ENCODE data around the gene THAP12.

The THAP12 gene

DNA sequence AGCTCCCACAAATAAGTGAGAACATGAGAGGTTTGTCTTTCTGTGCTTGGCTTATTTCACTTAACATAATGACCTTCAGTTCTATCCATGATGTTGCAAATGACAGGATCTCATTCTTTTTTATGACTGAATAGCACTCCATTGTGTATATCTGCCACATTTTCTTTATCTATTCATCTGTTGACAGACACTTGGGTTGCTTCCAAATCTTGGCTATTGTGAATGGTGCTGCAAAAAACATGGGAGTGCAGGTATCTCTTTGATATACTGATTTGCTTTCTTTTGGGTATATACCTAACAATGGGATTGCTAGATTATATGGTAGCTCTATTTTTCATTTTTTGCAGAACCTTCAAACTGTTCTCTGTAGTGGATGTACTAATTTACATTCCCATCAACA is 13.5 kb upstream of the THAP12 start:
- DNase-seq, result no peak
- TF ChIP-seq GATA1 (IDR thresholded peaks at IDR 0.05; ENCODE audit: low read depth, low read length) (no peak), POLR2A (IDR thresholded peaks at IDR 0.05; ENCODE audit: low read length) (no peak)

DNA sequence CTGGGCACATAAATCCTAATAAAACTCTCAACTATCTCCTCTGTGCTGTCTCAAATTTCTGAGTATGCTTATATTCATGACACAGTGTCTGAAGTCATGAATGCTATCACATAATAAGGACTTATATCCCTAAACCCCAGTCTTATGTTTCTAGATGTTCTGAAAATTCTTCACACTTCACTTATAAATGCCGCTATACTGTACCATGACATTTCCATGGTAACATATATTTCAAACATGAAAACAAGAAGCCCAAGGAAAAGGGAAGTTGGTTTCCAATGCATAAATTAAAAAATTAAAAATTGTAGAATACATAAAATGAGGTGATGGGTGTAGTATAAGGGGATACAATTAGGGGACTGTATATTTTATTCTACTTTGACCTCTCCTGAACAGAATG is 11.9 kb upstream of the THAP12 start:
- DNase-seq, result no peak
- TF ChIP-seq POLR2A (IDR thresholded peaks at IDR 0.05; ENCODE audit: low read length) (no peak), GATA1 (IDR thresholded peaks at IDR 0.05; ENCODE audit: low read depth, low read length) (no peak)

DNA sequence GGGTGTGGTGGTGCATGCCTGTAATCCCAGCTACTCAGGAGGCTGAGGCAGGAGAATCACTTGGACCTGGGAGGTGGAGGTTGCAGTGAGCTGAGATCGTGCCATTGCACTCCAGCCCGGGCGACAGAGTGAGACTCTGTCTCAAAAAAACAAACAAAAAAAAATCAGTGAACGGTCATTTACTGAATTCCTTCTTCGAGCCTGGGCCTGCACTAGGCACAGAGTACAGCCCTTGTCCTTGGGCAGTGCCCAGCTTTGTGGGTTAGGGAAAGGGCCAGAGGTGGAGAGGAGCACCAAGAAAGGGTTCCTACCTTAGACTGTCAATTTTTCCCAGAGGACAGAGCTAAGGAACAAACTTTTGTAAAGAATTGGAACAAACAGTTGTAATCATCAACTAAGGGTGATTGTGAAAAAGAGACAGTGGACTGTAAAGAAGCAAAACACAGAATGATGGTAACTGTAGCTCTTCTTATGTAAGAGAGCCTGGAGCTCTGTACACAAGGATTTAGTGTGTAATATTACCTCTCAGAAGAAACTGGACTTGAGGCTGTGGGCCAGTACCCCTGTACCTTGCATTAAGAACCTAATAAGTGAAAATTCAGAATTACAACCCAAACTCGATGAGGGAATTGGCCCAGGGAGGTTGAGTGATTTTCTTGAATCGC is 11.0 kb upstream of the THAP12 start:
- no peak for DNase-seq
- TF ChIP-seq GATA1 (IDR thresholded peaks at IDR 0.05; ENCODE audit: low read depth, low read length) (no peak), POLR2A (IDR thresholded peaks at IDR 0.05; ENCODE audit: low read length) (no peak)

DNA sequence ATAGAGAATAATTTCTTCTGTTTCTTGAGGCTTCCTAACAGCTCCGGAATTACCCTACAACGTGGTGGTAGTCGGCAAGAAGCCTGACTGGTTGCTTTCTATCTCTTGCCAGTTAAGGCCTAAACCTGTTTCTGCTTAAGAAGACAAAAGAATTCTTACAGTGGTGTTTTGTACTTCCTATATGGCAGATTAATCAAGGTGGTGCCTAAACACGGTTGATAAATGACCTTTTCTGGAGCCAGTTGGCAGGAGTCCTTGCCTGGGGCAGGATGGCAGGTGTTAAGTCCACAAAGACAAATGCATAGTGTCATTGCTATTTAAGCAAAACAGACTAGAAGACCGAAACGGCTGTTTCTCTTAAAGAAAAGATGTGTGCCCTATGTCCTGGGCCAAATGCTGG is 10.1 kb upstream of the THAP12 start:
- TF ChIP-seq POLR2A (IDR thresholded peaks at IDR 0.05; ENCODE audit: low read length) (no peak), GATA1 (IDR thresholded peaks at IDR 0.05; ENCODE audit: low read depth, low read length) (no peak)
- DNase-seq, result no peak

DNA sequence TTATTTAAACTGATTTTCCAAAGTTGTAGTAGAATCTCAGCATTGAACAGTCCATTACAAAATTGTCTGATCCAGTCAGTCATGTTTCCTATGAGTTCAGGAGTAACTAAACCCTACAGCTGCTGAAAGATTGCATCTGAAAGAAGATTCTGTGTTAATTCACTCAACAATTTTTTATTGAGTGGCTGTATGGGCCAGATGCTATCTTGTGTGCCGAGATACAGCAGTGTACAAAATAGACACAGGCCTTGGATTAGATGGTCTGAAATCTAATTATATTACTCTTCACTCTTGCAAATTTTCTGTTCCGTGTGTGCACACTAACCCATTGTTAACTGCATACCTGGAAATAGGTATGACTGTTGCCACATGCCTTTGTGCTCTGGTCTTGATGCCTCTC is 7.5 kb upstream of the THAP12 start:
- DNase-seq, result no peak
- TF ChIP-seq POLR2A (IDR thresholded peaks at IDR 0.05; ENCODE audit: low read length) (no peak), GATA1 (IDR thresholded peaks at IDR 0.05; ENCODE audit: low read depth, low read length) (no peak)

- no peak for TF ChIP-seq GATA1 (IDR thresholded peaks at IDR 0.05; ENCODE audit: low read depth, low read length)
- no peak for TF ChIP-seq POLR2A (IDR thresholded peaks at IDR 0.05; ENCODE audit: low read length)
- DNase-seq, result no peak
Measured at GRCh38 chr11:76385903-76386302, 5.0 kb upstream of the THAP12 start.

DNA sequence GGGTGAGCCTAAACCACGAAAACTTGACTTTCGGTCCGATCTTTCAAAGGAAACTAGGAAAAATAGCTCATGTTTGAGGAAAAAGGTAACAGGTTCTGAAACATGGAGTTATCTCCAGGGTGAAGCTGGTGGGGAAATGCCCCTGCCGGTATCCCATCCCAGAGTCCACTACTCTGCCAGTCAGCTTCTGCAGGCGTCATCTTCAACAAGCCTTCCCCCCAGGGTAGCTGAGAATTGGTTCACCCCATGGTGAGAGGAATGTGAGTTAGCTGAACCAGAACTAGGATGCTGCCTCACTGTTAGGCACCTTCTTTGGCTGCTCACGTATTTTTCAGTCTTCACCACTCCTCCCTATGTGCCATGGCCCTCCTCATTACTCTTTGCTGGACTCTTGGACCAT is 1.3 kb upstream of the THAP12 start:
- TF ChIP-seq POLR2A (IDR thresholded peaks at IDR 0.05; ENCODE audit: low read length), result no peak
- TF ChIP-seq GATA1 (IDR thresholded peaks at IDR 0.05; ENCODE audit: low read depth, low read length), result no peak
- DNase-seq, result peak in 1 of 2 experiments; percentile 10

GRCh38 chr11:76380159-76380976 is 564 bp downstream of the THAP12 start:
- TF ChIP-seq POLR2A (IDR thresholded peaks at IDR 0.05; ENCODE audit: low read length), result no peak
- TF ChIP-seq GATA1 (IDR thresholded peaks at IDR 0.05; ENCODE audit: low read depth, low read length), result no peak
- DNase-seq, result peak; percentile 67 to 77

GRCh38 chr11:76379807-76380158 is 1.1 kb downstream of the THAP12 start:
- no peak for DNase-seq
- TF ChIP-seq GATA1 (IDR thresholded peaks at IDR 0.05; ENCODE audit: low read depth, low read length) (no peak), POLR2A (IDR thresholded peaks at IDR 0.05; ENCODE audit: low read length) (no peak)

- no peak for TF ChIP-seq GATA1 (IDR thresholded peaks at IDR 0.05; ENCODE audit: low read depth, low read length)
- TF ChIP-seq POLR2A (IDR thresholded peaks at IDR 0.05; ENCODE audit: low read length), result no peak
- no peak for DNase-seq
Measured at GRCh38 chr11:76376746-76377558, 4.0 kb downstream of the THAP12 start.

DNA sequence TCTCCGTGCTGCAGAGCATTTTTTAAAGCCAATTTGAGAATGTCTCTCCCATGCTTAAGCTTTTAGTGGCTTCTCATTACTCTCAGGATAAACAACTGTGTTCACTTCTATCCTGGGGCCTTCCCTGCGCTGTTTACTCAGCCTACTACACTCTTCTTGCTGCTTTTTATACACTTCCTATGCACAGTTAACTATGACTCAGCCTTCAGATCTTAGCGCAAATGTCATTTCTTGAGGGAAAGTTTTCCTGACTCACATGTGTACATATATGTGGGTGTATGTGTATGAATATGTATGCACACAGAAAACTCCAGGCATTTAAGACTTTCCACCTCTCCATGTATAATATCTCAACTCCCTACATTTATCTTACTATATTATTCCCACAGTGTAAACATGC is 9.8 kb downstream of the THAP12 start:
- peak in 1 of 2 experiments; percentile 45 for DNase-seq
- TF ChIP-seq GATA1 (IDR thresholded peaks at IDR 0.05; ENCODE audit: low read depth, low read length), result no peak

DNA sequence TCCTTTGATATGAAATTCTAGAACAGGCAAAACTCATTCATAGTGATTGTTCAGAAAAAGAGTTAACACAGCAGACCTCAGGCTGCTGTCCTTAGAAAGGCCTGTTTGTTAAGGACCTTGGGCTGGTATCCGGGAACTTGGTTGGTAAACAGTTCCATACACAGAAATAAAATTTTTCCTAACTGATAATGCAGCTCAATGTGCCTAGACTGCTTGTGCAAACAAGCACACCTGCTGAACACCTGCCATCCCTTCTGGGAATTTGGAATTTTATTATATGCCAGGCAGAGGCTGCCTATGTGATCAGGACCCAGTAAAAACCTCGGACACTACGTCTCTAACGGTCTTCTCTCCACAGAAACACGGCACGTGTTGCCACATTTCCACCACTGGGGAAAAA is 11.5 kb downstream of the THAP12 start:
- no peak for DNase-seq
- TF ChIP-seq POLR2A (IDR thresholded peaks at IDR 0.05; ENCODE audit: low read length) (no peak), GATA1 (IDR thresholded peaks at IDR 0.05; ENCODE audit: low read depth, low read length) (no peak)

GRCh38 chr11:76368490-76368889 is 12.4 kb downstream of the THAP12 start:
- no peak for DNase-seq
- TF ChIP-seq GATA1 (IDR thresholded peaks at IDR 0.05; ENCODE audit: low read depth, low read length) (no peak), POLR2A (IDR thresholded peaks at IDR 0.05; ENCODE audit: low read length) (no peak)

- peak; percentile 16 to 33 for DNase-seq
- TF ChIP-seq GATA1 (IDR thresholded peaks at IDR 0.05; ENCODE audit: low read depth, low read length), result no peak
Measured at GRCh38 chr11:76365038-76365679, 15.8 kb downstream of the THAP12 start.

All from erythroblast (primary cell).